GM18520 (cell line): Measurements from ENCODE around the gene CLEC2L.

Experiments used
- ATAC-seq: cut with Tn5 transposase; IDR thresholded peaks from one replicate; pipeline ENCODE4 v1.9.1; 2021; ENCODE audit not compliant: unreplicated experiment

Gene CLEC2L

DNA sequence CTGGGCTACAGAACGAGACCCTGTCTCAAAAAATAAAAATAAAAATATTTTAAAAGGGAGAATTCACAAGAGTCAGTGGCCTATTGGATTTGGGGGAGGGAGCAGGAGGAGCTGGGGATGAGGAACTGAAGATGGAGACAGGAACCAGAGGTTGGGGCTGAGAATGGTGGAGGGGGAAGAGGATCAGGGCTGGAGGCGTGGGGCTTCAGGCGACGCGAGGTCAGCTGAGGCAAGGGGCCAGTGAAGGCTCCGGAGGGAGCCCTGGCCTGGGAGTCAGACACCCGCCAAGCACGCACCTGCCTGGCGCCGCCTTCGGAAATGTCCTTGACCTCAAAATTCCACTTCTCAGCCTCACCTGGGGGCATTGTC lies 671 bp upstream of the CLEC2L start:
- no peak for ATAC-seq

DNA sequence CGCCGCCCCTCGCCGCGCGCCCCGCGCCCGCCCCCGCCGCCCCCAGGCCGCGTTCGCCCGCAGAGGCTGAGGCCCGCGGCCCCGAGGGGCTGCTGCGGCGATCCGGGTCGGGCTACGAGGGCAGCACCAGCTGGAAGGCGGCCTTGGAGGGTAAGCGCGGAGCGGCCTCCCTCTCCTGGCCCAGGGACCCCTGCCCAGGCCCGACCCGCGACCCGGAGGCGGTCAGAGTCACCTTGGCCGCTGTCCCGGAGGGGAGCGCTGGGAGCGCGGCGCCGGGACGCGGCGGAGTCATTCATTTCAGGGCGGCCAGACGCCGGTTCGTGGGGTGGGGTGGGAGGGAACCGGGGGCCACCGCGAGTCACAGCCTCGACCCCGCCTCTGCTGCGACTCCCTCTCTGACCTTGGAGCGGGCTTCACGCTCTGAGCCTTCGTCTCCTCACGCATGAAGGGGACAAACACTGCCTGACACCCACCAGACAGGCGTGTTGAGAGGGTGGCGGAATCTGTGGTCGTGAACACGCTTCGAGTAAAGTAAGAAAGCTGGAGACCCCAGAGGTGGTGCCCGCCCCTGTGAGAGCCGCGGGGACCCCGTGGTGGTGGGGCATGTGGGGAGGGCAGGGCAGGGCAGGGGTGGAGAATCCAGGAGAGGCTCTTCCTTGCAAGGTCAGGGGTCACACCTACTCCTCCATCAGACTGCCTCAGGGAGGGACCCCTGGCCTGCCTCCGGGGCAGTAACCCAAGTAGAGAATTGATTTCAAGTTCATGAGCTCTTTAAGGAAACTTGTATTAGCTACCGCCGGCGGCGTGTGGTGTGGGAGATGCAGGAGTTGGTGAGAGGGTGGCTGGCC lies 707 bp downstream of the CLEC2L start:
- ATAC-seq, result no peak

DNA sequence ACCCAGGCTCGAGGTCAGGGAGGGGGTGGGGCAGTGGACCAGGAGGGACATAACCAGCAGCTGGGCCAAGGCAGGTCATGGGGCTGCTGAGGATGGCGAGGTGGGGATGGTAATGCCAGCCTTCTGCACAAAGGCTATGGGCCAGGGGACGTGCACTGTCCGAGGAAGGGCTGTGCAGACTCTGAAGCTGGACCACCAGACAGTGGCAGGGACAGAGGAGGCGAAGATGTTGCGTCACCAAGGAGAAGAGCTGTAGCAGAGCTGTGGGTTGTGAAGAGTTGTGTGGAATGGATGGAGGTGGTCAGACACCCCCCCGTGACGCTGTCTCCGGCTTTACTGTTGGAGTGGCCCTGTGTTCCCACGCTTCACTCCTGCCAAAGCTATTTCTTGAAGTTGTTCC lies 1.8 kb downstream of the CLEC2L start:
- no peak for ATAC-seq

DNA sequence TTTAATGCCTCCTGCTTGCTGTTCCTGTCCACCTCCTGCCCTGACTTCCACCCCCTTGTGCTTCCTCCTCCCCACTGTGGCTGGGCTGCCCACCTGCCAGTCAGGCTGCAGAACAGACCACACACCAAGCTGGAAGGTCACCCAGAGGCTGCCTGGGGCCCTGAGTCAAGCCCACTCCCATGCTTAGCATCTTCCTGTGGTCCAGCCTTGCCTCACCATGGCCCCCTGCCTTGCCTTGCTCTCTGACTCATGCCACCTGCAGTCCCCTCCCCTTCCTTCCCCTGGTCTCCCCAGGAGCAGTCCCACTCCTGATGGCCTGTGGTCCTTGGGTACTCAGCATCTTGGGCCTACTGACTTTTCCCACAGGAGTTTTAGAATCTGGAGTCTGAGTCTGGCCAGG lies 2.3 kb downstream of the CLEC2L start:
- no peak for ATAC-seq

DNA sequence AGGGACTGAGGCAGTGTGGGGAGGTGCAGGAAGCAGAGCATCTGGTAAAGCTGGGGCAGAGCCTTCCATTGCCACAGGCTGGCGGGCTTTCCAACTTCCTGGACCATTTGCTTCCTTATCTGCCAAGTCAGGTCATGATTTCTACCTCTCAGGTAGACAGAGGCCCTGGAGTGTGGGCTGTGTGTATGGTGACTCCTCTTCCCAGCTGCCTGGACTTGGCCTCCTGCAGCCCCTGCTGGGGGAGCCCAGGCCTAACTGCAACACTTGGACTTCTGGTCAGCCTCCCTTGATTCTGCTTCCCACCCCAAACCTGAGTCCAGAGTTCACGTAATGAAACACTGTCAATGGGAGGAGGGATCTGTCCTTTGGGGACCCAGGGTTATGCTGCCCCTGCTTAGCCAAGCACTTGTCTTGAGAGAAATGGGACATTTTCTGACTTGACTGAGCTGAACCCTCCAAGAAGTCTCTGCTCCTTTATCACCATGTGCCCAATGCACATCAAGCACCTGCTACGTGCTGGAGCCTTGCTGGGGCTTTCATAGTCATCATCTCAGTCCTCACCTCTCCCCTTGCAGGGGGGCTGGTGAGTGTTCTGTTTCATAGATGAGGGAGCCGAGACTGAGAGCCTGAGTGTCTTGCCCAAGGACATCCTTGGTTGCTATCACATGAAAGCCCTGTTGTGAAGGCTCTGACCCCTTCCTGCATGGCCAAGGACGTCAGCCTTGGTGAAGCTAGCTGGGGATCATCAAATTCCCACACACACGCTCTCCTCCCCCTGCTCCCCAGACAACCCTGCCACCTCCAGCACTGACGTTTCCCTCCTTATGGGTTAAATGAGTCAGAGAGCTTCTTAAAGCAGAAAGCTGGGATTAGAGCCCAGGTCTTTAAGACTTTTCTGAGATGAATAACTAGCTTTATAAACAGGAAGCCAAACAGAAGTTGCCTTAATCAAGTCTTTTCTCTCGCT lies 3.4 kb downstream of the CLEC2L start:
- no peak for ATAC-seq

DNA sequence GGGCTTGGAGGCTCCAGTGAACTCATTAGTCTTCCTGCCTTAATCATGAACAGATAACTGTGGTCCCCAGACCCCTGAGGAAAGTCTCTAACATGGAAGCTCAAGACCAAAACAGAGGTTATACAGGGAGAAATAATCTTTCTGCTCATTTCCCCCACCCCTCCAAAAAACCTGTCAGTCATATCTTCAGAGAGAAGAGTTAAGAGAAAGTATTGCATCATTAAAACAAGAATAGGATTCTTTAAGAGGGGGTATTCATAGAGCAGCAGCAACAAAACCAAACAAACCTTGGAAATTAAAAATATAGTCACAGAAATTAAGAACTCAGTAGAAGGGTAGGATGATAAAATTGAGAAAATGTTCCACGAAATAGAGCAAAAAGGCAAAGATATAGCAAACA lies 7.6 kb downstream of the CLEC2L start:
- ATAC-seq, result no peak

DNA sequence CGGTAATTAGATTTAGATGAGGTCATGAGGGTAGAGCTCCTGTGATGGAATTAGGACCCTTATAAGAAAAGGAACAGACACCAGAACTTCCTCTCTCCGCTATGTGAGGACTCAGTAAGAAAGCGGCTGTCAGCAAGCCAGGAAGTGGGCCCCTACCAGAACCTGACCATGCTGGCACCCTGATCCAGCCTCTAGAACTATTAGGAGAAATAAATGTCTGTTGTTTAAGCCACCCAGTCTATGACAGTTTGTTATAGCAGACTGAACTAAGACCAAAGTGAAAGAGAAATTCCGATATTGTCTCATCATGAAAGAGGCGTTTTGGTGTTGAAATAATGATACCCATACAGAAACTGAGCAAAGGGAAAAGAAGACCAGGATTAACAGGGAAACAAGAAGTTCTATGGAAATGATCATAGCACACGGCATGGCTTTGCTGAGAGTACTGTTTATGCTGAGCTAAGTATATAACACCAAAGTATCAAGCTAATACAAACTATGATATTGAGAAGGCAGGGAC lies 9.2 kb downstream of the CLEC2L start:
- ATAC-seq, result no peak

DNA sequence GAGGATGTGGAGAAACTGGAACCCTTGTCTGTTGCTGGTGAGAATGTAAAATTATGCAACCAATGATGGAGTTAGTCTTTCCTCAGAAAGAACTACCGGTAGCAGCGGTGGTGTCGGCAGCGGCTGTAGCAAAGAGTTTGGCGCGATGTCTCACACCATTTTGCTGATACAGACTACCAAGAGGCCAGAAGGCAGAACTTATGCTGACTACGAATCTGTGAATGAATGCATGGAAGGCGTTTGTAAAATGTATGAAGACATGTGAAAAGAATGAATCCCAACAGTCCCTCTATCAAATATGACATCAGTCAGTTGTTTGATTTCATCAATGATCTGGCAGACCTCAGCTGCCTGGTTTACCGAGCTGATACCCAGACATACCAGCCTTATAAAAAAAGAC lies 10.6 kb downstream of the CLEC2L start:
- ATAC-seq, result no peak

DNA sequence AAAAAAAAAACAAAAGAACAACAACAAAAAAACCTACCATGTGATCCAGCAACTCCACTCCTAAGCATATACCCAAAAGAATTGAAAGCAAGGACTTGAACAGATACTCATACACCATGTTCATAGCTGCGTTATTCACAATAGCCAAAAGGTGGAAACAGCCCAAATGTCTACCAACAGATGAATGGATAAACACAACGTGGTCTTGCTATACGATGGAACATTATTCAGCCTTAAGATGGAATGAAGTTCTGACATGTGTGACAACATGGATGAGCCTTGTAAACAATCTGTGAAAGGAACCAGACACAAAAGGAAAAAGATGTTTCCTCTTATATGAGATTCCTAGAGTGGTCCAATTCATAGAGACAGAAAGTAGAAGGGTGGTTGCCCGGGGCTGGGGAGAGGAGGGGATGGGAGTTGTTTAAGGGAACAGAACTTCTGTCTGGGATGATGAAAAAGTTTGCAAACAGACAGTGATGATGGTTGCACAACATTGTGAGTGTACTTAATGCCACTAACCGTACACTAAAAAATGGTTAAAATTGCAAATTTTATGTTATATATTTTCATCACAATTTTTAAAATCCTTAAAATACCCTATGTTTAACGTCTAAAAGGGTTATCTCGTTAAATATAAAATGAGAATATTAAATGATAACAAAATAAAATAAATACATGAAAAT lies 11.6 kb downstream of the CLEC2L start:
- no peak for ATAC-seq

DNA sequence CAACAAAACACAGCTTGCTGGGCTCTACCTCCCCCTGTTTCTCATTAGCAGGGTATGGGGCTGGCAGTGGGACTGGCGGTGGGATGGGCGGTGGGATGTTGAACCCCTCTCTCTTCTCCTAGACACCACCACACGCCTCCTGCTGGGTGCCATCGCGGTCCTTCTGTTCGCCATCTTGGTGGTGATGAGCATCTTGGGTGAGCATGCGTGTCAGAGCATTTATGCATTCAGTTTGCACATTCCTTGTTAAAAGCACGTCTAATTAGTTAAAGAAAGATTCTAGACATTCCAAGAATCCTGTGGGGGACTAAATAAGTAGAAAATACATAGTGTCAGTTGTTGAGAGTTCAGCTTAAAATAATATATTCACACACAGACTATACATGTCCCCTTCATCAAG lies 12.7 kb downstream of the CLEC2L start:
- no peak for ATAC-seq

DNA sequence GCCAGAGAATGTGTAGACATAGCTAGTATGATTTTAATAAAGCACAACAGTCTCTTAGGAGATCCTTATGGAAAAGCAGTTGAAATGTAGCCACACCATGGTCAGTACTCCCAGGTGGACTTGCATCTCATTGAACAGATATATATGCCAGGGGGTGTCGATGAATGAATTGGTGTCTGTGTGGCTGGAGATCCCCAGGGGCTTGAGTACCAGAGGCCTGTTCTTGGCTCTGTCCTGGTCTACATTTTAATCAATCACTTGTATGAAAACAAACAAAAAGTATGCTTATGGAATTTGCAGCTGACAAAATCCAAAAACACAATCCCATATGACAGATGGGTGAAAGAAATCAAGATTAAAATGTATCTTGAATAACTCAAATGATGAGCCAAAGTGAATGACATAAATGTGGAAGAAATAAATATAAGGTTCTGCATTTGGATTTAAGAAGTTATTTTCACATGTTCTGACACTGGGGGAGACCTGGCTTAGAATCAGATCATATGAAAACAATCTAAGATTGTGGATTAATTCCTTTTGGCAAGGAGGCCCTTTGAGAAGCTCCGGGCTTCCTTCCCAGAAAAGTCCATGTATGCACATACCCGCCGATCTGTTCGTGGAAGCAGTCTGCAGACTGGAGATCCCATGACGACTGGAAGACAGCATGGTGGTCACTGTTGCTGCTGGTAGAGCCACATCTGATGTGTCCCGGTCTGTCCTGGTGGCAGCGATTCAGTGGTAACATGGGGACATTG lies 15.6 kb downstream of the CLEC2L start:
- ATAC-seq, result no peak

DNA sequence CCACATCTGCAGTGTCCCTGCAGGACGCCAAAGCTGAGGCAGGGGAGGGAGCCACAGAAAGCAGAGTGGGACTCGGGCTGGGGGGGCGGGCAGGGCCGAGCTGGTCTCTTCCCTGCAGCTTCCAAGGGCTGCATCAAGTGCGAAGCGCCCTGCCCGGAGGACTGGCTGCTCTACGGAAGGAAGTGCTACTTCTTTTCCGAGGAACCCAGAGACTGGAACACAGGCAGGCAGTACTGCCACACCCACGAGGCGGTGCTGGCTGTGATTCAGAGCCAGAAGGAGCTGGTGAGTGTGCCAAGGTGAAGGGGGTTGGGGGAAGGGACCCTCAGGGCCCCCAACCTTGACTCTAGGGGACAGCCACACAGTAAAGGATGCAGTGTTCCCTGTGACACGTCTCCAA lies 16.7 kb downstream of the CLEC2L start:
- ATAC-seq, result no peak

DNA sequence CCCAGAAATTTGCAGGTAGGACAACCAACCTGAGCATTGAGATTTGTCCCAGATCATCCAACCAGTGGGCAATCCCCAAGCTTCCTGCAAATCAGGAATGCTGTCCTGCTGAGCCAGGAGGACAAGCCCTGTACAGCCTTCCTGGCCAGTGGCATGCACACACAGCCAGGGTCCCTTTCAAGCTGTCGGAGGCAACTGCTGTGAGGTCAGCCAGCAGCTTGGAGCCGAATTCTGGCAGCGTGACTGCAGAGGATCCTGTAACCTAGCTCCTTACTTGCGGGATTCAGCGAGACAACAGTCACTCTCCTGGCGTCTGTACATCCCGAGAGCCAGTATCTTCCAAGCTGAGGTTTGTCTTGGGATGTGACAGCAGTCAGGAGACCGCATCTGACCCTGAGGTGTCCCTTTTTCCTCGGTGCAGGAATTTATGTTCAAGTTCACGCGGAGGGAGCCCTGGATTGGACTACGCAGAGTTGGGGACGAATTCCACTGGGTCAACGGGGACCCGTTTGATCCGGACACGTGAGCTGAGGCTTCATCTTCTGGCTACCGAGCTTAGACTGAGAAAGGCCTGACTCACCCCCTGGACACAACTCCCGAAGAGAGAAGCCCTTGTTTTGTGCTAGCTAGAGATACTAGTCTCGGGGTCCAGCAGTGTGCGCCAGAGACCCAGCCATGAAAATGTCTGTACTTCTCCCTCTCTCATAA lies 18.3 kb downstream of the CLEC2L start:
- ATAC-seq, result no peak

DNA sequence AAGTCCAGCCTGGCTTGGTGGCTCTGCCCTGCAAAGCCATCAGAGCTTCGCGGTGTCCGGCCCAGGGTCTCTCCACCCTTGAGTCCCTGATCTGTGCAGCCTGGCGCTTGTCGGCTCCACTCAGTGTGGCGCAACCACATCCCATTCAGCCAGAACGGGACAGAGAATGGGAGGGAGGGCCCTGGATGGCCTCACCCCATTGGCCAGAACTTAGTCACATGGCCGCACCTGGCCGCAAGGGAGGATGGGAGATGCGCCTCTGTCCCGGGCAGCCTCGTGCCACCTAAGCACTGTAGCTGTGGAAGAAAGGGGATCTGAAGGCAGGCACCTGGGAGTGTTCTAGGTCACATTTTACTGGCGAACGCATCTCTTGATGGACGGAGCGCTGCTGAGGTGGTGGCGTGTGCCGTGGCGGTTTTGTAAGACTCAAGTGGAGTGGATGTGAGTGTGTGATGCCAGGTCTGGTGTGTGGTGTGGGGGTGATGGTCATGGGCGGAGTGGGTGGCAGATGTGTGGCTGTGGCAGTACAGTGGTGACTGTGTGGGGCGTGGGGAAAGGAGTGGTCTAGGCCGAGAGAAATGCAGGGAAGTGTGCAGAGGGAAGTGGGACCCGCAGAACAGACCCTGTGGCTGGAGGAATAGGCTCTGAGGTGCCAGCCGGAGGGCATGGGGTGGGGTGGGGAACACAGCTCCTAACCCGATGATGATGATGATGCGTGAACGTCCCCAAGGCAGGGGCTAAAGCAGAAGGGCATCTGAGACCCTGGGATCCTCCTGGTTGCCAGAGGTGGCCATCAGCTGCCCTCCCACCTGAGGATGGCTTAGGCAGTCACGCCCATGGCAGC lies 19.0 kb downstream of the CLEC2L start:
- no peak for ATAC-seq

DNA sequence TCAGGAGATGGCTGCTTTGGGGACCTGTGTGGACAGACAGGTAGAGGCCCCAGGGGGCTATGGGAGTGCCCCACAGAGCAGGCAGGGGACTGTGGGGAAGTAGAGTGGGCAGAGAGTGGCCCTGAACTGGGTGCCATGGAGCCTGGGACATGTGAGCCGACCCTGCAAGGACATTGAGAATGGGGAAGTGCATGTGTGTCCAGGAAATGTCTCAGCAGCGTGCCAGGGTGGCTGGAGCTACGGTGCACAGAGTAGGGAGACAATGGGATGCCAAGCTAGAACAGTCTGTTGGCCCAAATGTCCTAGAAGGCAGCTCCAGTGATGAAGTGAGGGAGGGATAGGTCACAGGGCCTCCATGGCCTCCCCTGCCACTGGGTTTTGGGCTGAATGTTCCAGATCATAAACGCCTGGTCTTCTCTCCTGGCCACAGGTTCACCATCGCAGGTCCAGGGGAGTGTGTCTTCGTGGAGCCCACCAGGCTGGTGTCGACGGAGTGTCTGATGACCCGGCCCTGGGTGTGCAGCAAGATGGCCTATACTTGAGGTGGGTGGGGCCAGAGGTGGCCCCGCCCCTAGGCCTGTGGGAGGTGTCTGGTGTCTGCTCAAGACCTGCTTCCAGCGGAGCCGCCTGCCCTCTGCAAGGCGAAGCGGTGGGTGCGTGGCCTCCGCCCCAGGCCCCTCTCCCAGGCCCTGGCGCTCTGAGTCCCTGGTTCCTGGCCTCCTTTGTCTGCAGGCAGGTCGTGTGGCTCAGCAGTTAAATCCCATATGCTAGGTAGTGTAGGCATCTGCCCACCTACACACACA lies 20.5 kb downstream of the CLEC2L start:
- no peak for ATAC-seq

DNA sequence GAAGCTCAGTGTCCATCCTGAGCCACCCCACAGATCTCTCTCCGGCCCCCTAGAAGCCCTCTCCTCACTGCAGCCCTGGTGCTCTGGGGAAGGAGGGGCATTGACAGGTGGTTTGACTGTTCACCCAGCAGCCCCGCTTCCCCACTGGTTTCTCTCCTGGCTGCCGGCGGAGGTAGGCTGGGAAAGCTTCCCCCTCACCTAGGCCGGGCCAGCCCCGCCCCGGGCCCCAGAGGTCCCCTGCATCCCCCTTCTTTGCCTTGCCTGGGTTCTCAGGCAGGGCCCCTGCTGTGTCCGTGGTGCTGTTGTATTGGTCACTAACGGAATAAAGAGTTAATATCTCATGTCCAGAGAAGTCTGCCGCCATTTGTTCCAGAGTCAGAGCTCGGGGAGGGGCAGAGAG lies 21.2 kb downstream of the CLEC2L start:
- ATAC-seq, result no peak

DNA sequence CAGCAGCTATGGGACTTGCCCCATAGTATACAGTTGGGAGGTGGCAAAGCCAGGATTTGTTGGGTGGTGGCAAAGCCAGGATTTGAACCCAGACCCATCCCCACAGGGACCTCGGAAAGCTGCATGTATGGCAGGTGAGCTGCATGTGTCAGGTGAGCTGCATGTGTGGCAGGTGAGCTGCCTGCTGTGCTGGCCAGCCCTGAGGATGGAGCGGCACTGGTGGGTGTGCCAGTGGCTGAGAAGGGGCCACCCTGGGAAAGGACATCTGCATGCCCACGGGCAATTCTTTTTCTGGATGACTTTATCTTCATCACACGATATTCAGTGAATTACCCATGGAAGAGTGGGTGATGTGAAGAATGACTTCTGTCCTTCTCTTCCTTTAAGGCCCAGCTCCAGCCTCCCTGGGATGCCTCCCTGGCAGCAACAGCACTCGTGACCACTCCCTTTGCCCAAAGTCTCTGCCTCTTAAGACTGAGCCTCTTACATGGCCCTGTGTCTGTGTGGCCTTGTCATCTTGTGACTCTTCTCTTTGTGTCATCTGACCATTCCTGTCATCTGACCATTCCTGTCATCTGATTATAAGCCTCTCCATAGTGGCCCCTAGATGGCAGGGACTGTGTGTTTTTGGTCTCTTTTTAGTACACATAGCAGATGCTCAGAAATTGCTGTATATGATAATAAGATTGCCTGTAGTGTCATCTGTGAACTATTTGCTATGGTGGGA lies 25.0 kb downstream of the CLEC2L start:
- ATAC-seq, result no peak
